Measurements from ENCODE around the gene LRP6. TPM values are rescaled to one million over a fixed set of nuclear protein-coding genes. Genes with fewer than 3 reads are reported as not detected.

The LRP6 gene
- total RNA-seq, 1 experiment from 2014 or later: 15.5 TPM

- intact Hi-C loops (cut with micrococcal nuclease): no loop called here
- Histone ChIP-seq H3K4me3 (ENCODE audit: low read length) (no peak overlapping the region), H3K27ac (ENCODE audit: low read length) (no peak overlapping the region), H3K9me3 (ENCODE audit: low read length) (no peaks in the 10 kb centered on the region), H4K20me1 (ENCODE audit: low read length) (no peaks in the 10 kb centered on the region), H3F3A (ENCODE audit: low read length, unreplicated experiment) (no peaks in the 10 kb centered on the region), H3K27me3 (ENCODE audit: low read length) (no peaks in the 10 kb centered on the region), H2AFZ (ENCODE audit: low read length) (no peak overlapping the region), H3K4me2 (ENCODE audit: low read length) (no peak overlapping the region), H3K9me2 (replicated peaks; ENCODE audit: low read length) (no peaks in the 10 kb centered on the region), H3K9ac (ENCODE audit: low read length) (no peak overlapping the region), H3K4me1 (ENCODE audit: insufficient read depth, low read length) (peaks cover 12% of the 10 kb centered on the region), H3K36me3 (ENCODE audit: low read depth, low read length) (no peaks in the 10 kb centered on the region), H3K79me2 (ENCODE audit: low read length) (peaks cover 22% of the 10 kb centered on the region)
- DNase-seq (no peak), ATAC-seq (no peak)
- TF ChIP-seq EZH2phosphoT487 (IDR thresholded peaks at IDR 0.05; ENCODE audit: borderline replicate concordance, low read length): no peak
- no peak for TF ChIP-seq CTCF (conservative IDR thresholded peaks at IDR 0.05; ENCODE audit: low read depth, low read length)
- no peak for TF ChIP-seq EZH2 (IDR thresholded peaks at IDR 0.05; ENCODE audit: low read length, unreplicated experiment)
- CTCF ChIA-PET: no interaction called here
- POLR2A ChIA-PET (ENCODE audit: unreplicated experiment): no interaction called here
- no TSS peak for BruUV-seq (replicated peaks)
Observed at GRCh38 chr12:12209043-12209442, 57.8 kb downstream of the LRP6 start.

- intact Hi-C loops (cut with micrococcal nuclease): no loop called here
- Histone ChIP-seq H2AFZ (ENCODE audit: low read length) (no peak overlapping the region), H3K4me2 (ENCODE audit: low read length) (no peak overlapping the region), H3F3A (ENCODE audit: low read length, unreplicated experiment) (no peaks in the 10 kb centered on the region), H3K27ac (ENCODE audit: low read length) (no peak overlapping the region), H4K20me1 (ENCODE audit: low read length) (no peaks in the 10 kb centered on the region), H3K4me3 (ENCODE audit: low read length) (no peak overlapping the region), H3K9ac (ENCODE audit: low read length) (no peak overlapping the region), H3K36me3 (ENCODE audit: low read depth, low read length) (no peaks in the 10 kb centered on the region), H3K27me3 (ENCODE audit: low read length) (no peaks in the 10 kb centered on the region), H3K9me3 (ENCODE audit: low read length) (no peaks in the 10 kb centered on the region), H3K4me1 (ENCODE audit: insufficient read depth, low read length) (peaks cover 5% of the 10 kb centered on the region; the same call in 1 of the 2 replicates), H3K79me2 (ENCODE audit: low read length) (peaks cover 15% of the 10 kb centered on the region), H3K9me2 (replicated peaks; ENCODE audit: low read length) (no peaks in the 10 kb centered on the region)
- BruUV-seq (replicated peaks): no TSS peak
- ChIA-PET POLR2A (ENCODE audit: unreplicated experiment) (no interaction called here), CTCF (no interaction called here)
- DNase-seq: no peak
- no peak for ATAC-seq
- TF ChIP-seq CTCF (conservative IDR thresholded peaks at IDR 0.05; ENCODE audit: low read depth, low read length) (no peak), EZH2phosphoT487 (IDR thresholded peaks at IDR 0.05; ENCODE audit: borderline replicate concordance, low read length) (no peak), EZH2 (IDR thresholded peaks at IDR 0.05; ENCODE audit: low read length, unreplicated experiment) (no peak)
Observed at GRCh38 chr12:12207746-12208145, 59.1 kb downstream of the LRP6 start.

GRCh38 chr12:12206776-12207388, 60.0 kb downstream of the LRP6 start:
- no peak for DNase-seq
- POLR2A ChIA-PET (ENCODE audit: unreplicated experiment): no interaction called here
- Histone ChIP-seq H2AFZ (ENCODE audit: low read length) (no peak overlapping the region), H3K4me2 (ENCODE audit: low read length) (no peak overlapping the region), H3K27me3 (ENCODE audit: low read length) (no peaks in the 10 kb centered on the region), H3K4me3 (ENCODE audit: low read length) (no peak overlapping the region), H3K9me2 (replicated peaks; ENCODE audit: low read length) (no peaks in the 10 kb centered on the region), H3K79me2 (ENCODE audit: low read length) (peaks cover 10% of the 10 kb centered on the region), H3K9me3 (ENCODE audit: low read length) (no peaks in the 10 kb centered on the region), H3K27ac (ENCODE audit: low read length) (no peak overlapping the region), H3K9ac (ENCODE audit: low read length) (no peak overlapping the region), H3K36me3 (ENCODE audit: low read depth, low read length) (no peaks in the 10 kb centered on the region), H4K20me1 (ENCODE audit: low read length) (no peaks in the 10 kb centered on the region), H3F3A (ENCODE audit: low read length, unreplicated experiment) (no peaks in the 10 kb centered on the region), H3K4me1 (ENCODE audit: insufficient read depth, low read length) (no peaks in the 10 kb centered on the region)
- CTCF ChIA-PET: no interaction called here
- no TSS peak for BruUV-seq (replicated peaks)
- intact Hi-C loops (cut with micrococcal nuclease): no loop called here
- no peak for ATAC-seq
- TF ChIP-seq CTCF (conservative IDR thresholded peaks at IDR 0.05; ENCODE audit: low read depth, low read length): no peak
- TF ChIP-seq EZH2phosphoT487 (IDR thresholded peaks at IDR 0.05; ENCODE audit: borderline replicate concordance, low read length): no peak
- TF ChIP-seq EZH2 (IDR thresholded peaks at IDR 0.05; ENCODE audit: low read length, unreplicated experiment): no peak

Data from PC-3 (cell line).